ENCODE data around the gene OR2T8.
"Not testable (repeated sequence)": the region's sequence is repeated elsewhere in the genome, so short reads cannot be mapped to it uniquely, and the experiment has no call there.

The OR2T8 gene

GRCh38 chr1:247933989-247934388 lies 13.9 kb downstream of the OR2T8 start:
- H3K36me3 Mint-ChIP-seq = peaks cover 4 to 5% of the 10 kb centered on the region in 2 donors
- H3K4me3 Mint-ChIP-seq = no peak overlapping the region
- H3K9me3 Mint-ChIP-seq = peaks cover 6 to 7% of the 10 kb centered on the region in 2 donors
- DNase-seq (no peak), ATAC-seq (replicated peaks) (no peak)
- peaks cover 0 to 3% of the 10 kb centered on the region in 2 donors for H3K4me1 Mint-ChIP-seq
- H3K27me3 Mint-ChIP-seq = no peaks in the 10 kb centered on the region
- H3K27ac Mint-ChIP-seq = no peak overlapping the region

GRCh38 chr1:247935781-247936180 lies 15.7 kb downstream of the OR2T8 start:
- DNase-seq (no peak), ATAC-seq (replicated peaks) (no peak)
- H3K27ac Mint-ChIP-seq = no peak overlapping the region
- peaks cover 0 to 5% of the 10 kb centered on the region in 2 donors for H3K4me1 Mint-ChIP-seq
- no peaks in the 10 kb centered on the region for H3K27me3 Mint-ChIP-seq
- H3K4me3 Mint-ChIP-seq = no peak overlapping the region
- peaks cover 6 to 7% of the 10 kb centered on the region in 2 donors for H3K9me3 Mint-ChIP-seq
- H3K36me3 Mint-ChIP-seq = peaks cover 4 to 5% of the 10 kb centered on the region in 2 donors

GRCh38 chr1:247936415-247936814 lies 16.4 kb downstream of the OR2T8 start:
- Mint-ChIP-seq H3K27me3 (no peaks in the 10 kb centered on the region), H3K9me3 (peaks cover 6 to 7% of the 10 kb centered on the region in 2 donors), H3K27ac (no peak overlapping the region), H3K36me3 (peaks cover 4 to 5% of the 10 kb centered on the region in 2 donors), H3K4me3 (no peak overlapping the region), H3K4me1 (peaks cover 0 to 6% of the 10 kb centered on the region in 2 donors)
- no peak for ATAC-seq (replicated peaks)
- DNase-seq = no peak

GRCh38 chr1:247936965-247937734 lies 17.1 kb downstream of the OR2T8 start:
- Mint-ChIP-seq H3K4me3 (peak overlapping the region; percentile 88 to 89), H3K27ac (peak overlapping the region; percentile 93)
- peak; percentile 95 to 99 for ATAC-seq (replicated peaks)
- not testable (repeated sequence) for H3K9me3 Mint-ChIP-seq, H3K36me3 Mint-ChIP-seq, H3K4me1 Mint-ChIP-seq, H3K27me3 Mint-ChIP-seq
- DNase-seq = peak; percentile 90

GRCh38 chr1:247942624-247943023 lies 22.6 kb downstream of the OR2T8 start:
- Mint-ChIP-seq H3K36me3 (peaks cover 0 to 6% of the 10 kb centered on the region in 2 donors), H3K27me3 (no peaks in the 10 kb centered on the region), H3K4me3 (no peak overlapping the region), H3K9me3 (peaks cover 0 to 3% of the 10 kb centered on the region in 2 donors), H3K27ac (no peak overlapping the region), H3K4me1 (peaks cover 0 to 3% of the 10 kb centered on the region in 2 donors)
- DNase-seq (no peak), ATAC-seq (replicated peaks) (no peak)

GRCh38 chr1:247948558-247948957 lies 28.5 kb downstream of the OR2T8 start, which contains the start of gene OR2L8:
Gene OR2L8 (plus strand): TSS chr1:247948858. CDS start chr1:247948858, 0 bp downstream.
- Mint-ChIP-seq H3K27ac (no peak within 1 kb of the TSS), H3K4me1 (no peaks in the 10 kb centered on the region), H3K4me3 (no peak within 1 kb of the TSS)

GRCh38 chr1:247953408-247953807 lies 33.4 kb downstream of the OR2T8 start:
- Mint-ChIP-seq H3K4me3 (no peak overlapping the region), H3K4me1 (no peaks in the 10 kb centered on the region), H3K36me3 (peaks cover 7 to 15% of the 10 kb centered on the region in 2 donors), H3K27me3 (no peaks in the 10 kb centered on the region), H3K9me3 (peaks cover 8 to 9% of the 10 kb centered on the region in 2 donors), H3K27ac (no peak overlapping the region)
- ATAC-seq (replicated peaks) (no peak), DNase-seq (no peak)

More at GRCh38 chr1:247948558-247948957, 28.5 kb downstream of the OR2T8 start, which contains the start of gene OR2L8:
- peaks cover 0 to 13% of the 10 kb centered on the region in 2 donors for H3K36me3 Mint-ChIP-seq
- ATAC-seq (replicated peaks) = no peak
- no peak for DNase-seq
- no peaks in the 10 kb centered on the region for H3K27me3 Mint-ChIP-seq
- peaks cover 0 to 3% of the 10 kb centered on the region in 2 donors for H3K9me3 Mint-ChIP-seq

- H3K36me3 Mint-ChIP-seq = peaks cover 5 to 21% of the 10 kb centered on the region in 2 donors
- H3K4me1 Mint-ChIP-seq = peaks cover 13 to 16% of the 10 kb centered on the region in 2 donors
- H3K27me3 Mint-ChIP-seq = no peaks in the 10 kb centered on the region
- no peak overlapping the region for H3K4me3 Mint-ChIP-seq
- H3K27ac Mint-ChIP-seq = no peak overlapping the region
- H3K9me3 Mint-ChIP-seq = peaks cover 10 to 13% of the 10 kb centered on the region in 2 donors
- no peak for ATAC-seq (replicated peaks)
- no peak for DNase-seq
Measured at GRCh38 chr1:247961791-247962190, 41.7 kb downstream of the OR2T8 start.

GRCh38 chr1:247962911-247963588 lies 43.0 kb downstream of the OR2T8 start:
- Mint-ChIP-seq H3K27me3 (no peaks in the 10 kb centered on the region), H3K4me1 (peaks cover 18 to 26% of the 10 kb centered on the region in 2 donors), H3K36me3 (peaks cover 1 to 14% of the 10 kb centered on the region in 2 donors), H3K4me3 (no peak overlapping the region), H3K9me3 (peaks cover 7% of the 10 kb centered on the region in 2 donors), H3K27ac (no peak overlapping the region)
- DNase-seq (no peak), ATAC-seq (replicated peaks) (no peak)

- Mint-ChIP-seq H3K9me3 (peaks cover 1 to 5% of the 10 kb centered on the region in 2 donors), H3K36me3 (peaks cover 0 to 11% of the 10 kb centered on the region in 2 donors), H3K27ac (no peak within 1 kb of the TSS), H3K4me1 (peaks cover 18 to 27% of the 10 kb centered on the region in 2 donors), H3K27me3 (no peaks in the 10 kb centered on the region), H3K4me3 (no peak within 1 kb of the TSS)
- no peak for ATAC-seq (replicated peaks)
- DNase-seq = no peak
Measured at GRCh38 chr1:247964933-247965332, 44.9 kb downstream of the OR2T8 start, which contains the start of gene OR2AK2. Gene OR2AK2 (plus strand): TSS chr1:247965233. CDS start chr1:247965377, 144 bp downstream.

GRCh38 chr1:247966532-247967204 lies 46.6 kb downstream of the OR2T8 start:
- DNase-seq = peak; percentile 4
- Mint-ChIP-seq H3K36me3 (peaks cover 0 to 11% of the 10 kb centered on the region in 2 donors), H3K27me3 (no peaks in the 10 kb centered on the region), H3K27ac (peak overlapping the region; percentile 27), H3K4me3 (peak overlapping the region; percentile 43 to 49), H3K9me3 (peaks cover 1 to 5% of the 10 kb centered on the region in 2 donors), H3K4me1 (peaks cover 18 to 27% of the 10 kb centered on the region in 2 donors)
- ATAC-seq (replicated peaks) = peak; percentile 62 to 75
